Fibroblast of lung (primary cell): Measurements from ENCODE around the gene ARMH1.
"Not testable (repeated sequence)": the region's sequence is repeated elsewhere in the genome, so short reads cannot be mapped to it uniquely, and the experiment has no call there.

Source experiments
- EZH2 ChIP-seq: IDR thresholded peaks from 2 replicates; pipeline ENCODE4 v1.5.1; 2012; ENCODE audit warnings: low read length, control low read depth, mild to moderate bottlenecking; ENCODE audit errors: missing control alignments
- TF ChIP-seq, protein P1 (sequence below), 2 donors: IDR thresholded peaks in 1 of 2; conservative IDR thresholded peaks in 1 of 2; 1 replicate in 1 of 2; 2 replicates in 1 of 2; pipeline ENCODE4 v1.5.1; 2011 to 2012; ENCODE audit warnings: low read length in 2 of 2, control low read depth in 1 of 2, inconsistent platforms in 1 of 2, low read depth in 1 of 2, mild to moderate bottlenecking in 1 of 2

DNA sequence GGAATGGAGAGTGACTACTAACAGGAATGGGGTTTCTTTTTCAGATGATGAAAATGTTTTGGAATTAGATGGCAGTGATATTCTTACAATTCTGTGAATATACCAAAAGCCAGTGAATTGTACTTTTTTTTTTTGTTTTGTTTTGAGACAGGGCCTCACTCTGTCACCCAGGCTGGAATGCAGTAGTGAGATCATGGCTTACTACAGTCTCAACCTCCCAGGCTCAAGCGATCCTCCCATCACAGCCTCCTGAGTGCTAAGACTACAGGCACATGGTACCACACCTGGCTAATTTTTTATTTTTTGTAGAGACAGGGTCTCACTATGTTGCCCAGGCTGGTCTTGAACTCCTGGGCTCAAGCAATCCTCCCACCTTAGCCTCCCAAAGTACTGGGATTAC lies 7.8 kb upstream of the ARMH1 start:
- not testable (repeated sequence) for TF ChIP-seq EZH2
- TF ChIP-seq, protein P1, sequence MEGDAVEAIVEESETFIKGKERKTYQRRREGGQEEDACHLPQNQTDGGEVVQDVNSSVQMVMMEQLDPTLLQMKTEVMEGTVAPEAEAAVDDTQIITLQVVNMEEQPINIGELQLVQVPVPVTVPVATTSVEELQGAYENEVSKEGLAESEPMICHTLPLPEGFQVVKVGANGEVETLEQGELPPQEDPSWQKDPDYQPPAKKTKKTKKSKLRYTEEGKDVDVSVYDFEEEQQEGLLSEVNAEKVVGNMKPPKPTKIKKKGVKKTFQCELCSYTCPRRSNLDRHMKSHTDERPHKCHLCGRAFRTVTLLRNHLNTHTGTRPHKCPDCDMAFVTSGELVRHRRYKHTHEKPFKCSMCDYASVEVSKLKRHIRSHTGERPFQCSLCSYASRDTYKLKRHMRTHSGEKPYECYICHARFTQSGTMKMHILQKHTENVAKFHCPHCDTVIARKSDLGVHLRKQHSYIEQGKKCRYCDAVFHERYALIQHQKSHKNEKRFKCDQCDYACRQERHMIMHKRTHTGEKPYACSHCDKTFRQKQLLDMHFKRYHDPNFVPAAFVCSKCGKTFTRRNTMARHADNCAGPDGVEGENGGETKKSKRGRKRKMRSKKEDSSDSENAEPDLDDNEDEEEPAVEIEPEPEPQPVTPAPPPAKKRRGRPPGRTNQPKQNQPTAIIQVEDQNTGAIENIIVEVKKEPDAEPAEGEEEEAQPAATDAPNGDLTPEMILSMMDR (conservative IDR thresholded peaks at IDR 0.05 in 1 of 2, IDR thresholded peaks at IDR 0.05 in 1 of 2; ENCODE audit: low read depth in 1 of 2, low read length in 2 of 2), result not testable (repeated sequence)
